Cardiac muscle cell (in vitro differentiated cells and primary cell): ENCODE data around the gene BCAR3. TPM values are rescaled to one million over a fixed set of nuclear protein-coding genes. Genes with fewer than 3 reads are reported as not detected.

Source experiments
- DNase-seq, 2 donors: peaks; one replicate each; pipeline versions ENCODE4 v3.0.0 to v3.0.0-alpha.2; 2010 to 2017; ENCODE audit warnings: low read depth in 1 of 2, low spot score in 1 of 2
- H3K27ac ChIP-seq: fragments of 200-600 bp; sonication (generic); 2 replicates; pipeline ENCODE4 v1.5.1; 2016
- H3K27me3 ChIP-seq: fragments of 200-600 bp; sonication (generic); 2 replicates; pipeline ENCODE4 v1.6.0; 2016; ENCODE audit warnings: control low read depth
- H3K36me3 ChIP-seq: fragments of 200-600 bp; sonication (generic); 2 replicates; pipeline ENCODE4 v1.5.1; 2016; ENCODE audit warnings: control low read depth
- H3K4me1 ChIP-seq: fragments of 200-600 bp; sonication (generic); 2 replicates; pipeline ENCODE4 v1.8.1; 2017; ENCODE audit warnings: low read depth, mild to moderate bottlenecking, mixed run types
- H3K4me3 ChIP-seq: fragments of 200-600 bp; sonication (generic); 2 replicates; pipeline ENCODE4 v1.5.1; 2016; ENCODE audit warnings: mild to moderate bottlenecking
- H3K9me3 ChIP-seq: fragments of 200-600 bp; sonication (generic); 2 replicates; pipeline ENCODE4 v1.5.1; 2017; ENCODE audit warnings: low read depth, mild to moderate bottlenecking, control low read depth
- CTCF ChIP-seq: IDR thresholded peaks from 2 replicates; pipeline ENCODE4 v1.5.1; 2012; ENCODE audit warnings: low read depth, mild to moderate bottlenecking, low read length
- polyA plus RNA-seq: library from polyadenylated mRNA; unstranded; fragments of >200 nt; fragmentation: Nextera tagmentation; extraction: Ambion mirVana; gene quantifications from 2 replicates; pipeline ENCODE4 v1.2.1, GENCODE V29; 2016
- total RNA-seq: library from RNA; depleted of rRNA; stranded (reverse); fragments of >200 nt; gene quantifications from 2 replicates; pipeline ENCODE4 v1.2.3, GENCODE V29; 2016

BCAR3 gene
- total and polyA plus RNA-seq, 2 experiments from 2014 or later, result 1.5 to 4.5 TPM

DNA sequence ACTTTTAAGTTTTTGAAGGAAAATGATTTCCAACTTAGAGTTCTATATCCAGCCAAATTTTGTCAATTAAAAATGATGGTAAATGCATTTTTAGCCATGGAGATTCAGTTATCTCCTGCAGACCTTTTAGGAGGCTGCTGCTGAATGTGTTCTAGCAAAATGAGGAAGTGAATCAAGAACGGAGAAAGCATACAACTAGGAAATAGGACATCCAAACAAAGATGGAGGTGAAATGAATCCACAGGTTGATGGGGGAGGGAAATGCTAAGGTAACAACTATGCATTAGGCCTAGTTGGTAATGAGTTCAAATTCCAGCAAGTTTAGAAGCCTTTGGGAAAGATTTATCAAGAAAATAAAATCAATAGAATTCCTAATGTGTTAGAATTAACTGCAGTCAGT is 153.2 kb downstream of the BCAR3 start:
- Histone ChIP-seq H3K36me3 (no peaks in the 10 kb centered on the region), H3K27me3 (no peaks in the 10 kb centered on the region), H3K9me3 (no peaks in the 10 kb centered on the region), H3K4me1 (no peaks in the 10 kb centered on the region), H3K27ac (no peak overlapping the region), H3K4me3 (no peak overlapping the region)
- no peak for DNase-seq
- TF ChIP-seq CTCF, result no peak

DNA sequence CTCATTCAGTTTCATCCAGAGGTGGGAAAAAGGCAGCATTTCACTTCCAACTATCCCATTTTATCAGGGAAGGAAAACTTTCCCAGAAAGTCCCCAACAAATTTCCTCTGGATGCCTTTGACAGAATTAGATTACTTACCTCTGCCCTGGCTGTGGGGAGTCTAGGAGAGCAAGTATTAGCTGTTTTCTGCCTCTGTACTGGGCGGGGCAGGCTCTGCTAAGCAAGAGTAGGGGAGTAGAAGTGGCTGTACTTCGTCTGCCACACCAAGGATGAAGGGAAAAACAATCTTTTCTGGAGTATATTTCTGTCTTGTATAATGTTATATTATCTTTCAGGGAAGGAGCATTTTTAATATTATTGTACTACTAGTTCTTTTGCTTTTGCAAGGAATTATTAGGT is 155.2 kb downstream of the BCAR3 start:
- H3K4me1 ChIP-seq, result no peaks in the 10 kb centered on the region
- H3K9me3 ChIP-seq, result no peaks in the 10 kb centered on the region
- no peak for TF ChIP-seq CTCF
- no peaks in the 10 kb centered on the region for H3K36me3 ChIP-seq
- DNase-seq, result peak in 1 of 2 donors; percentile 2
- H3K4me3 ChIP-seq, result no peak overlapping the region
- H3K27me3 ChIP-seq, result no peaks in the 10 kb centered on the region
- H3K27ac ChIP-seq, result no peak overlapping the region

DNA sequence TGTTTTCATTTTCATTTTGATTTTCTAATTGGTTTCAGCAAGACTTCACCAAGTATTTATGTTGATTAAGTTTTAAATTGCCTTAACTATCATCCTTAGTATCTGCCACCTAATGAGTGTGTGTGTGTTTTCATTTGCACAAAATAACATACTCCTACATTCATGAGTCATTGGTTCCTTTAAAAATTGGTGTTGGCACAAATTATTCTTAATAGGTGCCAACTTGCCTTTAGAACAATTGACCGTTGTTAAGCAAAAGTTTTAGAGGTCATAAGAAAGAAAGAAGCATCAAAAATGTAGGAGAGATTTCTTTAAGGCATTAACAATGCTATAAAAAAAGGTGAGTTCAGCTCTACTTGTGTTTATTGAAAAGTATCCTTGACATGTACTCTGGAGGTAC is 156.2 kb downstream of the BCAR3 start:
- Histone ChIP-seq H3K36me3 (no peaks in the 10 kb centered on the region), H3K9me3 (no peaks in the 10 kb centered on the region), H3K4me1 (no peaks in the 10 kb centered on the region), H3K27me3 (no peaks in the 10 kb centered on the region), H3K27ac (no peak overlapping the region), H3K4me3 (no peak overlapping the region)
- DNase-seq, result peak in 1 of 2 donors; percentile 21
- TF ChIP-seq CTCF, result no peak

DNA sequence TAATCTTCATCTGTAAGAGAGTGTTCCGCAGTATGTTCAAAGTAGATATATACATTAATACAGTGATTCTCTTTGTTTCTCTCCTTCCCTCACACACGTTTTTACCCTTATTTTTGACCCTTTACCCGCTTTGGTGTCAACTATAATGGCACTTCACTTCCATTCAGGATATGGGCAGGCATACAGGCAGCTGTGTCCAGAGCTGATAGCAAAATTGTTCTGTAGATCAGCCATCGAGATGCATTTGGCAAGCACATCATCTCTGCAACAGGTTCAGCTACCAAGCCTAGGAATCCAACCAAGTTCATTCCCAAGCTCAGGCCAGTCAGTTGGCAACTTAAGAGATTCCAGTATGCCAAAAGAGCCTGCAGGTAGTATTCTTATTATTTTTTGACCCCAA is 158.9 kb downstream of the BCAR3 start:
- DNase-seq, result no peak
- Histone ChIP-seq H3K27me3 (no peaks in the 10 kb centered on the region), H3K9me3 (no peaks in the 10 kb centered on the region), H3K36me3 (no peaks in the 10 kb centered on the region), H3K4me3 (no peak overlapping the region), H3K4me1 (no peaks in the 10 kb centered on the region), H3K27ac (no peak overlapping the region)
- TF ChIP-seq CTCF, result no peak

DNA sequence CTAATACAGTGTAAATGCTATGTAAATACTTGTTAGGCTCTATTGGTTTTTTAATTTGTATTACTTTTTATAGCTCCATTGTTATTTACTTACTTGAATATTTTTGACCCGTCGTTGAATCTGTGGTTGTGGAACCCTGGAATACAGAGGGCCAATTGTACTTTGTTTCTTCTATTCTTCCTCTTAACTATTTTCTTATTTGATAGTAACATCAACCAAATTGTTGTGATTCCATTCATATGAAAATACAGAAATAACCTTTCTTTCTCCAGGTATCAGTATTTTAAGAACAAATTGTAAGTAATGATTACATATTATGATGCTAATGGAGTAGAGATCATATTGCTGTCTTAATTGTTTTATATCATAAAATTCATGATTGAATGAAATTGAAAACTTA is 160.0 kb downstream of the BCAR3 start:
- H3K36me3 ChIP-seq, result no peaks in the 10 kb centered on the region
- H3K4me1 ChIP-seq, result no peaks in the 10 kb centered on the region
- H3K27ac ChIP-seq, result no peak overlapping the region
- no peaks in the 10 kb centered on the region for H3K27me3 ChIP-seq
- no peak for DNase-seq
- no peak for TF ChIP-seq CTCF
- no peaks in the 10 kb centered on the region for H3K9me3 ChIP-seq
- no peak overlapping the region for H3K4me3 ChIP-seq
